ENCODE data around the gene HAUS6.

Gene HAUS6

GRCh38 chr9:19048966-19049916 lies 53.5 kb downstream of the HAUS6 start, which contains the start of gene RRAGA:
Gene RRAGA (plus strand): TSS chr9:19049427. CDS start chr9:19049660, 233 bp downstream.
- peak within 1 kb of the TSS; percentile 98 for H3K27ac ChIP-seq
- ChIA-PET POLR2A (ENCODE audit: low non-redundant PET) (interaction anchor here (0.6 kb wide), 3 partner anchors 114 to 551 kb away, joined by 3 to 4 read pairs (median 3); no protein-coding TSS in a partner anchor), CTCF (interaction anchor here (0.5 to 1.7 kb wide), 7 partner anchors 125 to 1637 kb away, joined by 3 to 12 read pairs (median 3); no protein-coding TSS in a partner anchor)
- TF ChIP-seq CTCF (conservative IDR thresholded peaks at IDR 0.05; ENCODE audit: low read depth), result peak; percentile 98
- peak; percentile 95 for DNase-seq (ENCODE audit: low spot score)

GRCh38 chr9:19036611-19037010 lies 66.1 kb downstream of the HAUS6 start:
- POLR2A ChIA-PET (ENCODE audit: low non-redundant PET), result no interaction called here
- no peak for TF ChIP-seq CTCF (conservative IDR thresholded peaks at IDR 0.05; ENCODE audit: low read depth)
- CTCF ChIA-PET, result interaction anchor here (0.6 kb wide), 1 partner anchor 232 kb away, joined by 3 read pairs; no protein-coding TSS in a partner anchor
- no peak for DNase-seq (ENCODE audit: low spot score)
- no peak overlapping the region for H3K27ac ChIP-seq

GRCh38 chr9:19033015-19033414 lies 69.7 kb downstream of the HAUS6 start, which contains the start of gene SAXO1:
Gene SAXO1 (minus strand): TSS chr9:19033209. CDS start chr9:19032908, 301 bp downstream.
- H3K27ac ChIP-seq, result no peak within 1 kb of the TSS
- POLR2A ChIA-PET (ENCODE audit: low non-redundant PET), result no interaction called here
- DNase-seq (ENCODE audit: low spot score), result no peak
- TF ChIP-seq CTCF (conservative IDR thresholded peaks at IDR 0.05; ENCODE audit: low read depth), result no peak
- CTCF ChIA-PET, result interaction anchor here (0.6 kb wide), 1 partner anchor 1239 kb away, joined by 4 read pairs; no protein-coding TSS in a partner anchor

GRCh38 chr9:19032406-19032805 lies 70.3 kb downstream of the HAUS6 start:
- no peak for DNase-seq (ENCODE audit: low spot score)
- H3K27ac ChIP-seq, result no peak overlapping the region
- POLR2A ChIA-PET (ENCODE audit: low non-redundant PET), result no interaction called here
- CTCF ChIA-PET, result no interaction called here
- no peak for TF ChIP-seq CTCF (conservative IDR thresholded peaks at IDR 0.05; ENCODE audit: low read depth)

GRCh38 chr9:19030899-19031298 lies 71.8 kb downstream of the HAUS6 start:
- DNase-seq (ENCODE audit: low spot score), result no peak
- POLR2A ChIA-PET (ENCODE audit: low non-redundant PET), result no interaction called here
- CTCF ChIA-PET, result no interaction called here

More at GRCh38 chr9:19030899-19031298, 71.8 kb downstream of the HAUS6 start:
- no peak for TF ChIP-seq CTCF (conservative IDR thresholded peaks at IDR 0.05; ENCODE audit: low read depth)
- H3K27ac ChIP-seq, result no peak overlapping the region

Data from RWPE1 (cell line).